SK-N-SH treated with all-trans-retinoic acid at 6 μM for 48 hours (cell line): ENCODE results near the gene ENDOV.

ENCODE experiments used
- ATAC-seq: fragments of 200-7000 bp; cut with Tn5 transposase; 3 replicates; pipeline ENCODE4 v1.9.1; 2020; ENCODE audit warnings: mild to moderate bottlenecking, moderate library complexity
- ARNTL ChIP-seq: fragments of 450-650 bp; formaldehyde crosslinking; IDR thresholded peaks from 2 replicates; pipeline ENCODE4 v1.5.0; 2020; ENCODE audit warnings: low read depth, mild to moderate bottlenecking, moderate library complexity, borderline replicate concordance
- BACH2 ChIP-seq: fragments of 250-450 bp; sonication (Bioruptor Pico); IDR thresholded peaks from 2 replicates; pipeline ENCODE4 v1.9.0; 2021; ENCODE audit warnings: mild to moderate bottlenecking, borderline replicate concordance
- CSDC2 ChIP-seq: fragments of 250-450 bp; sonication (Bioruptor Pico); IDR thresholded peaks from 2 replicates; pipeline ENCODE4 v1.5.0; 2020; ENCODE audit warnings: mild to moderate bottlenecking, moderate library complexity
- CSRNP3 ChIP-seq: fragments of 250-450 bp; sonication (Bioruptor Pico); IDR thresholded peaks from 2 replicates; pipeline ENCODE4 v1.5.1; 2021; ENCODE audit warnings: mild to moderate bottlenecking, moderate library complexity
- ESRRG ChIP-seq: fragments of 250-450 bp; sonication (Bioruptor Pico); IDR thresholded peaks from 2 replicates; pipeline ENCODE4 v1.6.1; 2021; ENCODE audit warnings: mild to moderate bottlenecking
- GLIS3 ChIP-seq: fragments of 250-450 bp; sonication (Bioruptor Pico); IDR thresholded peaks from 2 replicates; pipeline ENCODE4 v1.5.0; 2020; ENCODE audit warnings: mild to moderate bottlenecking, moderate library complexity
- ISL1 ChIP-seq: fragments of 250-450 bp; sonication (Bioruptor Pico); IDR thresholded peaks from 2 replicates; pipeline ENCODE4 v2.1.2; 2022; ENCODE audit warnings: mild to moderate bottlenecking, moderate library complexity
- OSR1 ChIP-seq: fragments of 250-450 bp; sonication (Bioruptor Pico); IDR thresholded peaks from 2 replicates; pipeline ENCODE4 v1.8.0; 2022; ENCODE audit warnings: moderate library complexity, mild to moderate bottlenecking, inconsistent platforms
- PATZ1 ChIP-seq: fragments of 250-450 bp; sonication (Bioruptor Pico); IDR thresholded peaks from 2 replicates; pipeline ENCODE4 v1.8.0; 2020; ENCODE audit warnings: mild to moderate bottlenecking, moderate library complexity, borderline replicate concordance
- PPARA ChIP-seq: fragments of 250-450 bp; sonication (Bioruptor Pico); IDR thresholded peaks from 2 replicates; pipeline ENCODE4 v1.5.0; 2020; ENCODE audit warnings: mild to moderate bottlenecking, borderline replicate concordance
- RARB ChIP-seq: fragments of 250-450 bp; sonication (Bioruptor Pico); IDR thresholded peaks from 2 replicates; pipeline ENCODE4 v1.8.0; 2021; ENCODE audit warnings: mild to moderate bottlenecking, moderate library complexity
- SNAI2 ChIP-seq: fragments of 250-450 bp; sonication (Bioruptor Pico); IDR thresholded peaks from 2 replicates; pipeline ENCODE4 v1.5.0; 2020; ENCODE audit warnings: mild to moderate bottlenecking, moderate library complexity
- TCF4 ChIP-seq: fragments of 250-450 bp; sonication (Bioruptor Pico); IDR thresholded peaks from 2 replicates; pipeline ENCODE4 v1.8.0; 2021; ENCODE audit warnings: mild to moderate bottlenecking, moderate library complexity, borderline replicate concordance
- TSHZ2 ChIP-seq: fragments of 250-450 bp; sonication (Bioruptor Pico); IDR thresholded peaks from 2 replicates; pipeline ENCODE4 v1.5.0; 2020; ENCODE audit warnings: mild to moderate bottlenecking, moderate library complexity
- ZC3H10 ChIP-seq: fragments of 250-450 bp; sonication (Bioruptor Pico); IDR thresholded peaks from 2 replicates; pipeline ENCODE4 v1.5.1; 2021; ENCODE audit warnings: mild to moderate bottlenecking, moderate library complexity
- ZFP3 ChIP-seq: fragments of 250-450 bp; sonication (Bioruptor Pico); IDR thresholded peaks from 2 replicates; pipeline ENCODE4 v1.5.0; 2020; ENCODE audit warnings: mild to moderate bottlenecking, moderate library complexity
- ZFP30 ChIP-seq: fragments of 450-650 bp; formaldehyde crosslinking; IDR thresholded peaks from 2 replicates; pipeline ENCODE4 v1.5.0; 2022; ENCODE audit warnings: mild to moderate bottlenecking, moderate library complexity
- ZNF70 ChIP-seq: fragments of 450-650 bp; formaldehyde crosslinking; IDR thresholded peaks from 2 replicates; pipeline ENCODE4 v1.5.0; 2020; ENCODE audit warnings: mild to moderate bottlenecking, moderate library complexity
- ZNF8 ChIP-seq: fragments of 450-650 bp; formaldehyde crosslinking; IDR thresholded peaks from 2 replicates; pipeline ENCODE4 v1.5.0; 2020; ENCODE audit warnings: mild to moderate bottlenecking, moderate library complexity

Gene ENDOV

GRCh38 chr17:80386341-80386740, 28.6 kb upstream of the ENDOV start:
- TF ChIP-seq PPARA (CRISPR knock-in tag) (no peak), ISL1 (CRISPR knock-in tag) (no peak), TSHZ2 (CRISPR knock-in tag) (no peak), TCF4 (no peak), OSR1 (CRISPR knock-in tag) (no peak), PATZ1 (CRISPR knock-in tag) (no peak), ZC3H10 (CRISPR knock-in tag) (no peak), BACH2 (CRISPR knock-in tag) (no peak), ARNTL (CRISPR knock-in tag) (no peak), ZNF70 (CRISPR knock-in tag) (no peak), ZNF8 (CRISPR knock-in tag) (no peak), CSRNP3 (CRISPR knock-in tag) (no peak)
- ATAC-seq: no peak

- TF ChIP-seq GLIS3 (CRISPR knock-in tag): no peak
- TF ChIP-seq CSDC2 (CRISPR knock-in tag): no peak
- TF ChIP-seq TCF4: no peak
- TF ChIP-seq ZC3H10 (CRISPR knock-in tag): no peak
- no peak for TF ChIP-seq TSHZ2 (CRISPR knock-in tag)
- no peak for TF ChIP-seq ZFP3
- TF ChIP-seq ESRRG: no peak
- no peak for TF ChIP-seq ZNF8 (CRISPR knock-in tag)
- no peak for TF ChIP-seq SNAI2 (CRISPR knock-in tag)
- TF ChIP-seq RARB (CRISPR knock-in tag): no peak
- no peak for TF ChIP-seq ZFP30 (CRISPR knock-in tag)
- TF ChIP-seq CSRNP3 (CRISPR knock-in tag): no peak
- TF ChIP-seq BACH2 (CRISPR knock-in tag): no peak
- no peak for TF ChIP-seq ARNTL (CRISPR knock-in tag)
- no peak for TF ChIP-seq PATZ1 (CRISPR knock-in tag)
- TF ChIP-seq OSR1 (CRISPR knock-in tag): no peak
- TF ChIP-seq PPARA (CRISPR knock-in tag): no peak
- ATAC-seq: no peak
Observed at GRCh38 chr17:80387071-80387470, 27.9 kb upstream of the ENDOV start.
